HEK293 (cell line): ENCODE measurements around the gene ELANE.
A peak's percentile ranks its signal among the peaks of the same experiment; 100 is the strongest.

Experiments used
- KLF1 ChIP-seq: fragments of 450-650 bp; formaldehyde crosslinking; IDR thresholded peaks from 2 replicates; pipeline ENCODE4 v1.5.1; 2016; ENCODE audit warnings: missing biosample characterization, missing genetic modification characterization
- KLF10 ChIP-seq: fragments of 450-650 bp; IDR thresholded peaks from 2 replicates; pipeline ENCODE4 v1.5.1; 2018; ENCODE audit warnings: missing biosample characterization, mild to moderate bottlenecking, missing genetic modification characterization
- SP3 ChIP-seq: fragments of 450-650 bp; formaldehyde crosslinking; IDR thresholded peaks from 2 replicates; pipeline ENCODE4 v1.5.1; 2016; ENCODE audit warnings: missing biosample characterization, missing genetic modification characterization
- ZBTB20 ChIP-seq: fragments of 450-650 bp; formaldehyde crosslinking; IDR thresholded peaks from 2 replicates; pipeline ENCODE4 v1.5.1; 2016; ENCODE audit warnings: missing biosample characterization, missing genetic modification characterization
- ZBTB21 ChIP-seq: fragments of 450-650 bp; formaldehyde crosslinking; IDR thresholded peaks from 2 replicates; pipeline ENCODE4 v1.5.1; 2017; ENCODE audit warnings: missing biosample characterization, missing genetic modification characterization
- ZNF2 ChIP-seq: fragments of 450-650 bp; formaldehyde crosslinking; IDR thresholded peaks from 2 replicates; pipeline ENCODE4 v1.5.1; 2016; ENCODE audit warnings: missing biosample characterization, missing genetic modification characterization
- ZNF221 ChIP-seq: fragments of 450-650 bp; formaldehyde crosslinking; IDR thresholded peaks from 2 replicates; pipeline ENCODE4 v1.5.1; 2017; ENCODE audit warnings: missing biosample characterization, missing genetic modification characterization, borderline replicate concordance
- ZNF510 ChIP-seq: fragments of 450-650 bp; formaldehyde crosslinking; IDR thresholded peaks from 2 replicates; pipeline ENCODE4 v1.5.1; 2018; ENCODE audit warnings: mild to moderate bottlenecking, missing genetic modification characterization, missing biosample characterization; ENCODE audit not compliant: insufficient replicate concordance
- ZNF518A ChIP-seq: fragments of 450-650 bp; formaldehyde crosslinking; conservative IDR thresholded peaks from 2 replicates; pipeline ENCODE4 v1.5.1; 2016; ENCODE audit warnings: low read depth, missing biosample characterization, missing genetic modification characterization
- ZNF549 ChIP-seq: fragments of 450-650 bp; IDR thresholded peaks from 2 replicates; pipeline ENCODE4 v1.5.1; 2018; ENCODE audit warnings: missing biosample characterization, missing genetic modification characterization, mild to moderate bottlenecking, inconsistent platforms, moderate library complexity
- ZXDB ChIP-seq: fragments of 450-650 bp; formaldehyde crosslinking; IDR thresholded peaks from 2 replicates; pipeline ENCODE4 v1.5.1; 2016; ENCODE audit warnings: missing biosample characterization, missing genetic modification characterization
- TF ChIP-seq, protein P1 (sequence below): fragments of 450-650 bp; formaldehyde crosslinking; IDR thresholded peaks from 2 replicates; pipeline ENCODE4 v1.5.1; 2016; ENCODE audit warnings: missing biosample characterization, missing genetic modification characterization
- TF ChIP-seq, protein P2 (sequence below): fragments of 450-650 bp; formaldehyde crosslinking; IDR thresholded peaks from 2 replicates; pipeline ENCODE4 v1.5.1; 2016; ENCODE audit warnings: missing biosample characterization, missing genetic modification characterization
- TF ChIP-seq, protein P3 (sequence below): fragments of 450-650 bp; formaldehyde crosslinking; IDR thresholded peaks from 2 replicates; pipeline ENCODE4 v1.5.1; 2016; ENCODE audit warnings: missing biosample characterization, missing genetic modification characterization
- TF ChIP-seq, protein P4 (sequence below): fragments of 450-650 bp; formaldehyde crosslinking; IDR thresholded peaks from 2 replicates; pipeline ENCODE4 v1.5.1; 2016; ENCODE audit warnings: missing biosample characterization, missing genetic modification characterization
- TF ChIP-seq, protein P5 (sequence below): IDR thresholded peaks from 2 replicates; pipeline ENCODE4 v1.6.1; 2011; ENCODE audit warnings: mild to moderate bottlenecking, low read depth, low read length, borderline replicate concordance
- TF ChIP-seq, protein P6 (sequence below): fragments of 450-650 bp; formaldehyde crosslinking; IDR thresholded peaks from 2 replicates; pipeline ENCODE4 v1.5.1; 2017; ENCODE audit warnings: missing biosample characterization, mild to moderate bottlenecking, missing genetic modification characterization, moderate library complexity
- TF ChIP-seq, protein P7 (sequence below): fragments of 450-650 bp; formaldehyde crosslinking; IDR thresholded peaks from 2 replicates; pipeline ENCODE4 v1.5.1; 2016; ENCODE audit warnings: missing biosample characterization, missing genetic modification characterization, low read depth

The ELANE gene

DNA sequence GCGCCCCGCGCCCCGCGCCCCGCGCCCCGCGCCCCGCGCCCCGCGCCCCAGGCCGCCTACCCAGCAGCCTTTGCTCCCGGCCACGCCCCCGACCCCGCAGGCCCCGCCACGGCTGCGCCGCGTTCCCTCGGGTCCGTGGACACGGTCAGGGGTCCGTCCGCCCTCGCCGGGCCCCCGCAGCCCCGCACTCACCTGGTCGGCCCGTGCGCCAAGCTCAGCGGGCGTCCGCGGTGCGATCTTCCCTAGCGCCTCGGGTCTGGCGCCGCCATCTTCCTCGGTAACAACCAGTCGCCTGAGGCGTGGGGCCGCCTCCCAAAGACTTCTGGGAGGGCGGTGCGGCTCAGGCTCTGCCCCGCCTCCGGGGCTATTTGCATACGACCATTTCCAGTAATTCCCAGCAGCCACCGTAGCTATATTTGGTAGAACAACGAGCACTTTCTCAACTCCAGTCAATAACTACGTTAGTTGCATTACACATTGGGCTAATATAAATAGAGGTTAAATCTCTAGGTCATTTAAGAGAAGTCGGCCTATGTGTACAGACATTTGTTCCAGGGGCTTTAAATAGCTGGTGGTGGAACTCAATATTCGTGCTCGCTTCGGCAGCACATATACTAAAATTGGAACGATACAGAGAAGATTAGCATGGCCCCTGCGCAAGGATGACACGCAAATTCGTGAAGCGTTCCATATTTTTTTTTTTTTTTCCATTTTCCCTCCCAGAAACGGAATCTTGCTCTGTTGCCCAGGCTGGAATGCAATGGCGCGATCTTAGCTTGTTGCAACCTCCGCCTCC lies 41.0 kb downstream of the ELANE start, which contains the start of the genes MED16 and RNU6-9 (continued):
- TF ChIP-seq, protein P1, sequence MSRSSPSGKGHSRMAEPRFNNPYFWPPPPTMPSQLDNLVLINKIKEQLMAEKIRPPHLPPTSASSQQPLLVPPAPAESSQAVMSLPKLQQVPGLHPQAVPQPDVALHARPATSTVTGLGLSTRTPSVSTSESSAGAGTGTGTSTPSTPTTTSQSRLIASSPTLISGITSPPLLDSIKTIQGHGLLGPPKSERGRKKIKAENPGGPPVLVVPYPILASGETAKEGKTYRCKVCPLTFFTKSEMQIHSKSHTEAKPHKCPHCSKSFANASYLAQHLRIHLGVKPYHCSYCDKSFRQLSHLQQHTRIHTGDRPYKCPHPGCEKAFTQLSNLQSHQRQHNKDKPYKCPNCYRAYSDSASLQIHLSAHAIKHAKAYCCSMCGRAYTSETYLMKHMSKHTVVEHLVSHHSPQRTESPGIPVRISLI (tag by site-specific recombination): peak; percentile 36; the same call in 1 of the 2 replicates
- TF ChIP-seq ZXDB (tag by site-specific recombination) (peak; percentile 70), ZBTB21 (tag by site-specific recombination) (peak; percentile 31; the same call in 1 of the 2 replicates), ZNF510 (tag by site-specific recombination) (no peak), ZNF221 (tag by site-specific recombination) (no peak), ZNF549 (tag by site-specific recombination) (no peak), KLF1 (tag by site-specific recombination) (no peak), ZBTB20 (tag by site-specific recombination) (no peak), KLF10 (tag by site-specific recombination) (peak; percentile 71), ZNF518A (tag by site-specific recombination) (0 out of 2 replicates have a peak, but pooled peaks have one; percentile 13), SP3 (tag by site-specific recombination) (peak; percentile 83), ZNF2 (tag by site-specific recombination) (peak; percentile 68; the same call in 1 of the 2 replicates)
- TF ChIP-seq, protein P2, sequence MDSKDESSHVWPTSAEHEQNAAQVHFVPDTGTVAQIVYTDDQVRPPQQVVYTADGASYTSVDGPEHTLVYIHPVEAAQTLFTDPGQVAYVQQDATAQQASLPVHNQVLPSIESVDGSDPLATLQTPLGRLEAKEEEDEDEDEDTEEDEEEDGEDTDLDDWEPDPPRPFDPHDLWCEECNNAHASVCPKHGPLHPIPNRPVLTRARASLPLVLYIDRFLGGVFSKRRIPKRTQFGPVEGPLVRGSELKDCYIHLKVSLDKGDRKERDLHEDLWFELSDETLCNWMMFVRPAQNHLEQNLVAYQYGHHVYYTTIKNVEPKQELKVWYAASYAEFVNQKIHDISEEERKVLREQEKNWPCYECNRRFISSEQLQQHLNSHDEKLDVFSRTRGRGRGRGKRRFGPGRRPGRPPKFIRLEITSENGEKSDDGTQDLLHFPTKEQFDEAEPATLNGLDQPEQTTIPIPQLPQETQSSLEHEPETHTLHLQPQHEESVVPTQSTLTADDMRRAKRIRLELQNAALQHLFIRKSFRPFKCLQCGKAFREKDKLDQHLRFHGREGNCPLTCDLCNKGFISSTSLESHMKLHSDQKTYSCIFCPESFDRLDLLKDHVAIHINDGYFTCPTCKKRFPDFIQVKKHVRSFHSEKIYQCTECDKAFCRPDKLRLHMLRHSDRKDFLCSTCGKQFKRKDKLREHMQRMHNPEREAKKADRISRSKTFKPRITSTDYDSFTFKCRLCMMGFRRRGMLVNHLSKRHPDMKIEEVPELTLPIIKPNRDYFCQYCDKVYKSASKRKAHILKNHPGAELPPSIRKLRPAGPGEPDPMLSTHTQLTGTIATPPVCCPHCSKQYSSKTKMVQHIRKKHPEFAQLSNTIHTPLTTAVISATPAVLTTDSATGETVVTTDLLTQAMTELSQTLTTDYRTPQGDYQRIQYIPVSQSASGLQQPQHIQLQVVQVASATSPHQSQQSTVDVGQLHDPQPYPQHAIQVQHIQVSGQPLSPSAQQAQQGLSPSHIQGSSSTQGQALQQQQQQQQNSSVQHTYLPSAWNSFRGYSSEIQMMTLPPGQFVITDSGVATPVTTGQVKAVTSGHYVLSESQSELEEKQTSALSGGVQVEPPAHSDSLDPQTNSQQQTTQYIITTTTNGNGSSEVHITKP (tag by site-specific recombination): peak; percentile 37; the same call in 1 of the 2 replicates
- TF ChIP-seq, protein P3, sequence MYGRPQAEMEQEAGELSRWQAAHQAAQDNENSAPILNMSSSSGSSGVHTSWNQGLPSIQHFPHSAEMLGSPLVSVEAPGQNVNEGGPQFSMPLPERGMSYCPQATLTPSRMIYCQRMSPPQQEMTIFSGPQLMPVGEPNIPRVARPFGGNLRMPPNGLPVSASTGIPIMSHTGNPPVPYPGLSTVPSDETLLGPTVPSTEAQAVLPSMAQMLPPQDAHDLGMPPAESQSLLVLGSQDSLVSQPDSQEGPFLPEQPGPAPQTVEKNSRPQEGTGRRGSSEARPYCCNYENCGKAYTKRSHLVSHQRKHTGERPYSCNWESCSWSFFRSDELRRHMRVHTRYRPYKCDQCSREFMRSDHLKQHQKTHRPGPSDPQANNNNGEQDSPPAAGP: peak; percentile 66; the same call in 1 of the 2 replicates
- TF ChIP-seq, protein P4, sequence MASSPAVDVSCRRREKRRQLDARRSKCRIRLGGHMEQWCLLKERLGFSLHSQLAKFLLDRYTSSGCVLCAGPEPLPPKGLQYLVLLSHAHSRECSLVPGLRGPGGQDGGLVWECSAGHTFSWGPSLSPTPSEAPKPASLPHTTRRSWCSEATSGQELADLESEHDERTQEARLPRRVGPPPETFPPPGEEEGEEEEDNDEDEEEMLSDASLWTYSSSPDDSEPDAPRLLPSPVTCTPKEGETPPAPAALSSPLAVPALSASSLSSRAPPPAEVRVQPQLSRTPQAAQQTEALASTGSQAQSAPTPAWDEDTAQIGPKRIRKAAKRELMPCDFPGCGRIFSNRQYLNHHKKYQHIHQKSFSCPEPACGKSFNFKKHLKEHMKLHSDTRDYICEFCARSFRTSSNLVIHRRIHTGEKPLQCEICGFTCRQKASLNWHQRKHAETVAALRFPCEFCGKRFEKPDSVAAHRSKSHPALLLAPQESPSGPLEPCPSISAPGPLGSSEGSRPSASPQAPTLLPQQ (tag by site-specific recombination): peak; percentile 64
- TF ChIP-seq, protein P5, sequence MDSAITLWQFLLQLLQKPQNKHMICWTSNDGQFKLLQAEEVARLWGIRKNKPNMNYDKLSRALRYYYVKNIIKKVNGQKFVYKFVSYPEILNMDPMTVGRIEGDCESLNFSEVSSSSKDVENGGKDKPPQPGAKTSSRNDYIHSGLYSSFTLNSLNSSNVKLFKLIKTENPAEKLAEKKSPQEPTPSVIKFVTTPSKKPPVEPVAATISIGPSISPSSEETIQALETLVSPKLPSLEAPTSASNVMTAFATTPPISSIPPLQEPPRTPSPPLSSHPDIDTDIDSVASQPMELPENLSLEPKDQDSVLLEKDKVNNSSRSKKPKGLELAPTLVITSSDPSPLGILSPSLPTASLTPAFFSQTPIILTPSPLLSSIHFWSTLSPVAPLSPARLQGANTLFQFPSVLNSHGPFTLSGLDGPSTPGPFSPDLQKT: no peak
- TF ChIP-seq, protein P6, sequence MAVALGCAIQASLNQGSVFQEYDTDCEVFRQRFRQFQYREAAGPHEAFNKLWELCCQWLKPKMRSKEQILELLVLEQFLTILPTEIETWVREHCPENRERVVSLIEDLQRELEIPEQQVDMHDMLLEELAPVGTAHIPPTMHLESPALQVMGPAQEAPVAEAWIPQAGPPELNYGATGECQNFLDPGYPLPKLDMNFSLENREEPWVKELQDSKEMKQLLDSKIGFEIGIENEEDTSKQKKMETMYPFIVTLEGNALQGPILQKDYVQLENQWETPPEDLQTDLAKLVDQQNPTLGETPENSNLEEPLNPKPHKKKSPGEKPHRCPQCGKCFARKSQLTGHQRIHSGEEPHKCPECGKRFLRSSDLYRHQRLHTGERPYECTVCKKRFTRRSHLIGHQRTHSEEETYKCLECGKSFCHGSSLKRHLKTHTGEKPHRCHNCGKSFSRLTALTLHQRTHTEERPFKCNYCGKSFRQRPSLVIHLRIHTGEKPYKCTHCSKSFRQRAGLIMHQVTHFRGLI (tag by site-specific recombination): peak; percentile 32; the same call in 1 of the 2 replicates
- TF ChIP-seq, protein P7, sequence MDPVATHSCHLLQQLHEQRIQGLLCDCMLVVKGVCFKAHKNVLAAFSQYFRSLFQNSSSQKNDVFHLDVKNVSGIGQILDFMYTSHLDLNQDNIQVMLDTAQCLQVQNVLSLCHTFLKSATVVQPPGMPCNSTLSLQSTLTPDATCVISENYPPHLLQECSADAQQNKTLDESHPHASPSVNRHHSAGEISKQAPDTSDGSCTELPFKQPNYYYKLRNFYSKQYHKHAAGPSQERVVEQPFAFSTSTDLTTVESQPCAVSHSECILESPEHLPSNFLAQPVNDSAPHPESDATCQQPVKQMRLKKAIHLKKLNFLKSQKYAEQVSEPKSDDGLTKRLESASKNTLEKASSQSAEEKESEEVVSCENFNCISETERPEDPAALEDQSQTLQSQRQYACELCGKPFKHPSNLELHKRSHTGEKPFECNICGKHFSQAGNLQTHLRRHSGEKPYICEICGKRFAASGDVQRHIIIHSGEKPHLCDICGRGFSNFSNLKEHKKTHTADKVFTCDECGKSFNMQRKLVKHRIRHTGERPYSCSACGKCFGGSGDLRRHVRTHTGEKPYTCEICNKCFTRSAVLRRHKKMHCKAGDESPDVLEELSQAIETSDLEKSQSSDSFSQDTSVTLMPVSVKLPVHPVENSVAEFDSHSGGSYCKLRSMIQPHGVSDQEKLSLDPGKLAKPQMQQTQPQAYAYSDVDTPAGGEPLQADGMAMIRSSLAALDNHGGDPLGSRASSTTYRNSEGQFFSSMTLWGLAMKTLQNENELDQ (tag by site-specific recombination): no peak
